Activated CD4-positive, alpha-beta memory T cell treated with anti-CD3 and anti-CD28 coated beads, Interleukin-2, amount 10 ng/mL, durations not matched to agents 7 days and 5 days (primary cell): ENCODE measurements around the gene KMT2B. TPM values are rescaled to one million over a fixed set of nuclear protein-coding genes. Genes with fewer than 3 reads are reported as not detected.
"Not testable (repeated sequence)": the region's sequence is repeated elsewhere in the genome, so short reads cannot be mapped to it uniquely, and the experiment has no call there.

Experiments
- CTCF ChIA-PET: fragments of 350-600 bp; sonication (Branson Sonifier 250); formaldehyde crosslinking; loops from one replicate; lab custom pipeline; 2021; ENCODE audit warnings: antibody characterized with exemption, inconsistent platforms; lab: Charles Lee
- POLR2A ChIA-PET: fragments of 350-600 bp; sonication (Branson Sonifier 250); formaldehyde crosslinking; loops from one replicate; lab custom pipeline; 2021; ENCODE audit warnings: antibody characterized with exemption; lab: Charles Lee
- DNase-seq: peaks from one replicate; pipeline ENCODE4 v3.0.0-alpha.2; 2020
- H3K27ac Mint-ChIP-seq: one replicate; pipeline ENCODE4 v1.8.0; 2021; ENCODE audit warnings: mild to moderate bottlenecking, mixed read lengths
- H3K27me3 Mint-ChIP-seq: one replicate; pipeline ENCODE4 v1.8.0; 2021; ENCODE audit warnings: mixed read lengths
- H3K36me3 Mint-ChIP-seq: one replicate; pipeline ENCODE4 v1.8.0; 2021; ENCODE audit warnings: low read depth, mixed read lengths
- H3K4me1 Mint-ChIP-seq: one replicate; pipeline ENCODE4 v1.8.0; 2021; ENCODE audit warnings: mixed read lengths
- H3K4me3 Mint-ChIP-seq: one replicate; pipeline ENCODE4 v1.8.0; 2021; ENCODE audit warnings: mild to moderate bottlenecking, mixed read lengths
- H3K9me3 Mint-ChIP-seq: one replicate; pipeline ENCODE4 v1.8.0; 2021; ENCODE audit warnings: mixed read lengths
- total RNA-seq, 2 experiments: library from RNA; stranded (reverse); gene quantifications; one replicate each; pipeline ENCODE4 v1.2.3, GENCODE V29; 2021

The KMT2B gene
- total RNA-seq, 2 experiments from 2014 or later: 57.3 to 57.5 TPM

GRCh38 chr19:35756377-35757230, 38.8 kb downstream of the KMT2B start, which contains the start of gene HSPB6:
Gene HSPB6, minus strand, starts transcription at chr19:35757029. Its CDS starts 21 bp downstream, at chr19:35757008.
- no peaks in the 10 kb centered on the region for H3K9me3 Mint-ChIP-seq
- ChIA-PET CTCF (interaction anchor here (0.9 to 1.6 kb wide), 3 partner anchors 9 to 174 kb away, joined by 3 to 6 read pairs (median 3); partner anchors contain the start of gene LIN37), POLR2A (interaction anchor here (1.0 to 2.4 kb wide), 6 partner anchors 9 to 54 kb away, joined by 3 to 11 read pairs (median 4); partner anchors contain the start of genes IGFLR1, LIN37, PSENEN and U2AF1L4)
- no peaks in the 10 kb centered on the region for H3K27me3 Mint-ChIP-seq
- H3K27ac Mint-ChIP-seq: peak within 1 kb of the TSS; percentile 89
- no peak for DNase-seq
- H3K36me3 Mint-ChIP-seq: peaks cover 26% of the 10 kb centered on the region
- peaks cover 38% of the 10 kb centered on the region for H3K4me1 Mint-ChIP-seq
- peak within 1 kb of the TSS; percentile 85 for H3K4me3 Mint-ChIP-seq

DNA sequence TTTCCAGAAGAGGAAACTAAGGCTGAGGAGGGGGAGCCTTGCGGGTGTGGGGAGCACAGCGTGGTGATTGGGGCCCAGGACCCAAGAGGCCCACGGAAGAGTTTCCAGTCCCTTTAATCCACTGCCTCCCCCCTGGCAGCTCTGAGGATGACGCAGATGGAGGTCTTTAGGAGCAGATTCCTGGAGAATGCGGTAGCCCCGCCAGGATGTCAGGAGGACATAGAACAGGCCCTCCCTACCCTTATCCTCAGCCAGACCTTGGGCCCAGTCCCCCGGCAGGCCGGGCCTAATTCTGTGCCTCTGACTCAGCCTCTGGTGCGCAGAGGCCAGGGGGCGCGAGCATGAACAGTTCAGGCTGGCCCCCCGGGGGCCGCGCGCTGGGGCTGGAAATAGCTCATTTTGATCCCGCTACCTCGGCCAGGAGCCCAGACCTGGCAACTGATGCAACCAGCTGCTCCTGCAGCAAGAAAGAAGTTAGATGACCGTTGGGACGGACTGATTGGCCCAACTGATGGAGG, 39.5 kb downstream of the KMT2B start:
- H3K36me3 Mint-ChIP-seq: peaks cover 31% of the 10 kb centered on the region
- no peaks in the 10 kb centered on the region for H3K9me3 Mint-ChIP-seq
- ChIA-PET POLR2A (interaction anchor here (0.9 to 2.4 kb wide), 6 partner anchors 9 to 55 kb away, joined by 3 to 11 read pairs (median 4); partner anchors contain the start of genes IGFLR1, LIN37, PSENEN and U2AF1L4), CTCF (interaction anchor here (0.9 to 1.6 kb wide), 3 partner anchors 9 to 174 kb away, joined by 3 to 6 read pairs (median 3); partner anchors contain the start of gene LIN37)
- H3K4me3 Mint-ChIP-seq: peak overlapping the region; percentile 85
- peak overlapping the region; percentile 89 for H3K27ac Mint-ChIP-seq
- no peaks in the 10 kb centered on the region for H3K27me3 Mint-ChIP-seq
- DNase-seq: peak; percentile 41
- H3K4me1 Mint-ChIP-seq: peaks cover 38% of the 10 kb centered on the region

- peaks cover 38% of the 10 kb centered on the region for H3K4me1 Mint-ChIP-seq
- DNase-seq: peak; percentile 99
- peak within 1 kb of the TSS; percentile 89 for H3K27ac Mint-ChIP-seq
- peak within 1 kb of the TSS; percentile 85 for H3K4me3 Mint-ChIP-seq
- ChIA-PET POLR2A (interaction anchor here (0.9 to 2.4 kb wide), 8 partner anchors 10 to 56 kb away, joined by 3 to 11 read pairs (median 4); partner anchors contain the start of genes IGFLR1, LIN37, PSENEN and U2AF1L4), CTCF (interaction anchor here (0.9 to 1.6 kb wide), 3 partner anchors 10 to 173 kb away, joined by 3 to 6 read pairs (median 3); partner anchors contain the start of gene LIN37)
- H3K27me3 Mint-ChIP-seq: no peaks in the 10 kb centered on the region
- H3K36me3 Mint-ChIP-seq: peaks cover 32% of the 10 kb centered on the region
- no peaks in the 10 kb centered on the region for H3K9me3 Mint-ChIP-seq
These were observed 40.2 kb downstream of the KMT2B start, which contains the start of gene PROSER3 for GRCh38 chr19:35757749-35758608. Gene PROSER3, plus strand, starts transcription at chr19:35758176. Its CDS starts 40 bp downstream, at chr19:35758216.

DNA sequence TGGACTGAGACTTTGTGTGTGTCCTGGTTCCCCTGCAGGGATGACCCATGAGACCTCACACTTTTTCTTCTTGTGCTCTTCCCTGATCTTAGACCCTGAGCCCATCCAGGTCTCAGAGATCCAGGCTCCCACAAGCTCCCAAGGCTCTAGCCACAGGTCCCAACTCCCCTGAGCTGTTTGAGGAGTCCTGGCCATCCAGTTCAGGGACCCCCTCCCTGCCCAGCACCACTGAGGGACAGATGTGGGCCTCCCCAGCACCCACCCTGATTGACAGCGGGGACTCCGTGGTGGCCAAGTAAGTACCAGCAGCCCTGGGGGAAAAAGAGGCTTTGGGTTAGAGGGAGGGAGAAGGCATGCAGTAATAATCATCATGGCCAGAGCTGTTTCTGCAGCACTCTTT, 41.9 kb downstream of the KMT2B start:
- H3K9me3 Mint-ChIP-seq: no peaks in the 10 kb centered on the region
- H3K4me3 Mint-ChIP-seq: peak overlapping the region; percentile 66
- H3K27ac Mint-ChIP-seq: peak overlapping the region; percentile 21
- H3K36me3 Mint-ChIP-seq: peaks cover 35% of the 10 kb centered on the region
- no peaks in the 10 kb centered on the region for H3K27me3 Mint-ChIP-seq
- no peak for DNase-seq
- CTCF ChIA-PET: no interaction called here
- POLR2A ChIA-PET: interaction anchor here (0.6 kb wide), 1 partner anchor 15 kb away, joined by 3 read pairs; no protein-coding TSS in a partner anchor
- H3K4me1 Mint-ChIP-seq: peaks cover 37% of the 10 kb centered on the region

- POLR2A ChIA-PET: interaction anchor here (0.9 to 2.6 kb wide), 3 partner anchors 13 to 21 kb away, joined by 3 to 9 read pairs (median 3); partner anchors contain the start of genes LIN37, PSENEN and U2AF1L4
- CTCF ChIA-PET: interaction anchor here (0.6 kb wide), 1 partner anchor 56 kb away, joined by 3 read pairs; no protein-coding TSS in a partner anchor
- H3K36me3 Mint-ChIP-seq: peaks cover 38% of the 10 kb centered on the region
- H3K4me3 Mint-ChIP-seq: no peak overlapping the region
- H3K27ac Mint-ChIP-seq: no peak overlapping the region
- H3K4me1 Mint-ChIP-seq: peaks cover 31% of the 10 kb centered on the region
- no peak for DNase-seq
- H3K9me3 Mint-ChIP-seq: no peaks in the 10 kb centered on the region
- H3K27me3 Mint-ChIP-seq: no peaks in the 10 kb centered on the region
These were observed 43.0 kb downstream of the KMT2B start for GRCh38 chr19:35760711-35761349.

DNA sequence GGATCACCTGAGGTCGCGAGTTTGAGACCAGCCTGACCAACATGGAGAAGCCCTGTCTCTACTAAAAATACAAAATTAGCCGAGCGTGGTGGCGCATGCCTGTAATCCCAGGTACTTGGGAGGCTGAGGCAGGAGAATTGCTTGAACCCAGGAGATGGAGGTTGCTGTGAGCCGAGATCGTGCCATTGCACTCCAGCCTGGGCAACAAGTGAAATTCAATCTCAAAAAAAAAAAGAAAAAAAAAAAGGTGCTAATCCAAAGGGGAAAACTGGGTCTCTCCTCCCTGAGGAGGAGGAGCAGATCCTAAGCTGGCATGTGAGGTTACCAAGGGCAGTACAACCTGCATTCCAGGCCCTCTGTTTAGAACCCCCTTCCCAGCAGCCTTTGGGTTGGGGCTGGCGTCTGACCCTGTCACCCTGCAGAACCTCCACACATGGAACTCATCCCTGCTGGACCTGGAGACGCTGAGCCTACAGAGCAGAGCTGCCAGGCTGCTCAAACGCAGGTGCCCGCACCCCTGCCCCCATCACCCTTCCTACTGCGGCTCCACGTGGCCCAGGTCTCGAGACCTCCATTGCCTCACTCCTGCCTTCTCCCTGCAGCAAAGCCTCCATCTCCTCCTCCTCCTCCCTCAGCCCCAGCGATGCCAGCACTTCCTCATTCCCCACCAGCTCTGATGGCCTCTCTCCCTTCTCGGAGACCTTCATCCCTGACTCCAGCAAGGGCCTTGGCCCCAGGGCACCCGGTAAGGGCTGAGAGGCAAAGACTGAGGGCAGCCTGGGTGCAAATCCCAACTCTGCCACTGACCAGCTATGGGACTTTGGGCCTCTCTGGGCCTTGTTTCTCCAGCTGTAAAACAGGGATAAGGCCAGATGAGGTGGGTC, 46.9 kb downstream of the KMT2B start:
- Mint-ChIP-seq H3K27ac (no peak overlapping the region), H3K36me3 (peaks cover 40% of the 10 kb centered on the region), H3K4me3 (no peak overlapping the region), H3K4me1 (peaks cover 5% of the 10 kb centered on the region), H3K9me3 (no peaks in the 10 kb centered on the region), H3K27me3 (no peaks in the 10 kb centered on the region)
- DNase-seq: no peak
- POLR2A ChIA-PET: interaction anchor here (1.9 kb wide), 1 partner anchor 16 kb away, joined by 5 read pairs; the partner anchor contains the start of gene LIN37
- CTCF ChIA-PET: no interaction called here

GRCh38 chr19:35766571-35767104, 48.8 kb downstream of the KMT2B start:
- no peak overlapping the region for H3K27ac Mint-ChIP-seq
- no peak overlapping the region for H3K4me3 Mint-ChIP-seq
- no peaks in the 10 kb centered on the region for H3K4me1 Mint-ChIP-seq
- H3K9me3 Mint-ChIP-seq: no peaks in the 10 kb centered on the region
- POLR2A ChIA-PET: no interaction called here
- H3K36me3 Mint-ChIP-seq: peaks cover 30% of the 10 kb centered on the region
- DNase-seq: no peak
- CTCF ChIA-PET: no interaction called here
- H3K27me3 Mint-ChIP-seq: no peaks in the 10 kb centered on the region

- no peak for DNase-seq
- ChIA-PET POLR2A (no interaction called here), CTCF (no interaction called here)
- no peaks in the 10 kb centered on the region for H3K27me3 Mint-ChIP-seq
- no peaks in the 10 kb centered on the region for H3K9me3 Mint-ChIP-seq
- H3K4me1 Mint-ChIP-seq: no peaks in the 10 kb centered on the region
- H3K36me3 Mint-ChIP-seq: peaks cover 25% of the 10 kb centered on the region
- no peak overlapping the region for H3K27ac Mint-ChIP-seq
- H3K4me3 Mint-ChIP-seq: no peak overlapping the region
These were observed 49.7 kb downstream of the KMT2B start for GRCh38 chr19:35767288-35768081.

DNA sequence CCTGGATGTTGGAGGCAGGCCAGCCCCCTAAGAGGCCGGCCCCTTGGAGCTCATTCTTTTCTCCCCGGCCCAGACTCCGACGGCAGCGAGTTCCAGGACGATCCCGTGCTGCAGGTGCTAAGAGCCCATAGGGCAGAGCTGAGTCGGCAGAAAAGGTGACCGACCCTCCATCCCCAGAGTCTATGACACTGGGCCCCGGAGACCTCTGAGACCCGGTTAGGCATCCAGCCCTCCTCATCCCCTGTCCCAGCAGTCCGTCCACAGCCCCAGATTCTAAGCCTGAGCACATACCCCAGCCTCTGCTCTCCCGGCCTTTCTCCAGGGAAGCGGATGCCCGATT, 50.2 kb downstream of the KMT2B start:
- DNase-seq: no peak
- H3K9me3 Mint-ChIP-seq: no peaks in the 10 kb centered on the region
- ChIA-PET POLR2A (no interaction called here), CTCF (no interaction called here)
- H3K4me1 Mint-ChIP-seq: no peaks in the 10 kb centered on the region
- no peak overlapping the region for H3K4me3 Mint-ChIP-seq
- no peak overlapping the region for H3K27ac Mint-ChIP-seq
- peaks cover 25% of the 10 kb centered on the region for H3K36me3 Mint-ChIP-seq
- no peaks in the 10 kb centered on the region for H3K27me3 Mint-ChIP-seq

GRCh38 chr19:35772362-35772761, 54.6 kb downstream of the KMT2B start:
- H3K36me3 Mint-ChIP-seq: peaks cover 14% of the 10 kb centered on the region
- H3K27me3 Mint-ChIP-seq, H3K9me3 Mint-ChIP-seq, DNase-seq, CTCF ChIA-PET, H3K27ac Mint-ChIP-seq, H3K4me3 Mint-ChIP-seq: not testable (repeated sequence)
- H3K4me1 Mint-ChIP-seq: peaks cover 22% of the 10 kb centered on the region
- POLR2A ChIA-PET: interaction anchor here (0.9 to 1.5 kb wide), 2 partner anchors 17 to 96 kb away, joined by 3 to 4 read pairs; partner anchors contain the start of gene APLP1
